ENCODE results near the gene TEX19. TPM values are rescaled to one million over a fixed set of nuclear protein-coding genes. Genes with fewer than 3 reads are reported as not detected.

The TEX19 gene
- total RNA-seq, 1 donor from 2014 or later = not detected

GRCh38 chr17:82400830-82401229 lies 41.8 kb downstream of the TEX19 start:
- peaks cover 15% of the 10 kb centered on the region for H3K4me1 ChIP-seq
- peak overlapping the region; percentile 18 for H3K27ac ChIP-seq
- TF ChIP-seq, protein P1, sequence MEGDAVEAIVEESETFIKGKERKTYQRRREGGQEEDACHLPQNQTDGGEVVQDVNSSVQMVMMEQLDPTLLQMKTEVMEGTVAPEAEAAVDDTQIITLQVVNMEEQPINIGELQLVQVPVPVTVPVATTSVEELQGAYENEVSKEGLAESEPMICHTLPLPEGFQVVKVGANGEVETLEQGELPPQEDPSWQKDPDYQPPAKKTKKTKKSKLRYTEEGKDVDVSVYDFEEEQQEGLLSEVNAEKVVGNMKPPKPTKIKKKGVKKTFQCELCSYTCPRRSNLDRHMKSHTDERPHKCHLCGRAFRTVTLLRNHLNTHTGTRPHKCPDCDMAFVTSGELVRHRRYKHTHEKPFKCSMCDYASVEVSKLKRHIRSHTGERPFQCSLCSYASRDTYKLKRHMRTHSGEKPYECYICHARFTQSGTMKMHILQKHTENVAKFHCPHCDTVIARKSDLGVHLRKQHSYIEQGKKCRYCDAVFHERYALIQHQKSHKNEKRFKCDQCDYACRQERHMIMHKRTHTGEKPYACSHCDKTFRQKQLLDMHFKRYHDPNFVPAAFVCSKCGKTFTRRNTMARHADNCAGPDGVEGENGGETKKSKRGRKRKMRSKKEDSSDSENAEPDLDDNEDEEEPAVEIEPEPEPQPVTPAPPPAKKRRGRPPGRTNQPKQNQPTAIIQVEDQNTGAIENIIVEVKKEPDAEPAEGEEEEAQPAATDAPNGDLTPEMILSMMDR (IDR thresholded peaks at IDR 0.05) = no peak
- peak overlapping the region; percentile 16 for H3K4me3 ChIP-seq
- intact Hi-C loops (cut with DNase I) = no loop called here
- peaks cover 39% of the 10 kb centered on the region for H3K36me3 ChIP-seq
- H3K27me3 ChIP-seq (ENCODE audit: low read depth) = no peaks in the 10 kb centered on the region
- ATAC-seq = peak; percentile 79 to 80
- H3K9me3 ChIP-seq = no peaks in the 10 kb centered on the region
- peak; percentile 83 for DNase-seq

GRCh38 chr17:82402865-82403264 lies 43.8 kb downstream of the TEX19 start:
- peaks cover 15% of the 10 kb centered on the region for H3K4me1 ChIP-seq
- DNase-seq (no peak), ATAC-seq (no peak)
- no peak overlapping the region for H3K4me3 ChIP-seq
- no peaks in the 10 kb centered on the region for H3K27me3 ChIP-seq (ENCODE audit: low read depth)
- H3K27ac ChIP-seq = no peak overlapping the region
- TF ChIP-seq, protein P1 (IDR thresholded peaks at IDR 0.05) = no peak
- intact Hi-C loops (cut with DNase I) = no loop called here
- H3K9me3 ChIP-seq = no peaks in the 10 kb centered on the region
- H3K36me3 ChIP-seq = peaks cover 43% of the 10 kb centered on the region

DNA sequence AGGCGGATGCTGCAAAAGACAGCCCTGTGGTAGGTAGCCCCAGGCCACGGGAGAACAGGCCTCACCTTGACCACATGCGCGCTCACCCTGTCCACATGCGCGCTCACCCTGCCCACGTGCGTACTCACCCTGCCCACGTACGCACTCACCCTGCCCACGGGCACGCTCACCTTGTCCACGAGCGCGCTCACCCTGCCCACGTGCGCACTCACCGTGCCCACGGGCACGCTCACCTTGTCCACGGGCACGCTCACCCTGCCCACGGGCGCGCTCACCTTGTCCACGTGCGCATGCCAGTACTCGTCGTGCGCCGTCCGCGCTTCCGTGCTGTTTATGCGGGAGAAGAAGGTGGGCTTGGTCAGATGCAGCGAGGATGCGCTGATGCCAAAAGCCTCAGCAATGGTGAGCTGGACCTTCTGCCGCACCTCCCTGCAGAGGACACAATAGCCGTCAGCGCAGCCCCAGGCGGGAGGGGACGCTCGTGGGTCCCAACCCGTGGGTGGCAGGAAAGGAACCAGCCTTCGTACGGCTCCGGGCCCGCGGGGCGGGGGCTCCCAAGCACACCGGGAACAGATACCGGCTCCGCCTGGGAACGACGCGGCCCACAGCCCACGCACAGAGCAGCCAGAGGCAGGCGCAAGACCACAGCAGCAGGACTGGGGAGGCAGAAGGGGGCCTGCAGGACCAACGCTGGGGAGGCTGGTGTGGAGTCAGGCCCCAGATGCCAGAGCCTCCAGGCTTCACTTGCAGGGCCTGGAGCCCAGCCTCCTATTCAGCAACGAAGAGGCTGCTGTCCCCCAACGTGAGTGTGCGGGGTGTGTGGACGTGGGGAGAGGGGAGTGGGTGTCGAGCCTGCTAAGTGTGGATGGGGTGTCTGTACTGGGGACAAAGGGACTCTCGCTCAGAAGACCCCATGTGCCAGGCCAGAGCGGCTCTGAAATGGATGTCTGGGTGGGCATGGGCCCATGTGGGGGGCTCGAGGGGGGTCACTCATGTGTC lies 44.9 kb downstream of the TEX19 start:
- ATAC-seq (peak in 1 of 2 donors; percentile 37), DNase-seq (no peak)
- TF ChIP-seq, protein P1 (IDR thresholded peaks at IDR 0.05) = no peak
- Histone ChIP-seq H3K27me3 (ENCODE audit: low read depth) (no peaks in the 10 kb centered on the region), H3K4me3 (no peak overlapping the region), H3K9me3 (no peaks in the 10 kb centered on the region), H3K36me3 (peaks cover 47% of the 10 kb centered on the region), H3K4me1 (peaks cover 15% of the 10 kb centered on the region), H3K27ac (no peak overlapping the region)
- intact Hi-C loops (cut with DNase I) = no loop called here

DNA sequence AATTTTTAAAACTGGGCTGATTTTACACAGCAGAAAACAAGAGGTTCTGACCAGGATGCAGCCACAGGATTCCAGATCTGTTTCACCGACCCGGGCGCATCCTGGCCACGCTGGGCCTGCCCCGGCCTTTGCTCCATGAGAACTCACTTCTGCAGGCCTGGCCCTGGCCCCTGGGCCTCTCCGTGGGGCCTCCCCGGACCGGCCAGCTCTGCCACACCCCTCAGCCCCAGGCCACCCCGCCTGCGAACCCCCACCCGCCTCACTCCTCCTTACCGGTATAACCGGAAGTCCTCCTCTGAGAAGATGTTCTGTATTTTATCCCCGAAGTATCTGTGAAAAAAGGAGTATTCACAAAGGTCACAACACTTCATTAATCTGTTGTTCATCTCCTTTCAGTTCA lies 46.0 kb downstream of the TEX19 start:
- ATAC-seq = no peak

GRCh38 chr17:82406131-82406671 lies 47.2 kb downstream of the TEX19 start:
- peaks cover 49% of the 10 kb centered on the region for H3K36me3 ChIP-seq
- TF ChIP-seq, protein P1 (IDR thresholded peaks at IDR 0.05) = no peak

More for the DNA sequence above, 46.0 kb downstream of the TEX19 start:
- peaks cover 5% of the 10 kb centered on the region for H3K4me1 ChIP-seq
- TF ChIP-seq, protein P1 (IDR thresholded peaks at IDR 0.05) = no peak
- no peak for DNase-seq
- no peak overlapping the region for H3K27ac ChIP-seq
- H3K9me3 ChIP-seq = no peaks in the 10 kb centered on the region
- intact Hi-C loops (cut with DNase I) = no loop called here
- peaks cover 49% of the 10 kb centered on the region for H3K36me3 ChIP-seq
- no peak overlapping the region for H3K4me3 ChIP-seq
- no peaks in the 10 kb centered on the region for H3K27me3 ChIP-seq (ENCODE audit: low read depth)

More at GRCh38 chr17:82406131-82406671, 47.2 kb downstream of the TEX19 start:
- Histone ChIP-seq H3K4me1 (no peaks in the 10 kb centered on the region), H3K27ac (no peak overlapping the region), H3K4me3 (no peak overlapping the region), H3K9me3 (no peaks in the 10 kb centered on the region), H3K27me3 (ENCODE audit: low read depth) (no peaks in the 10 kb centered on the region)
- DNase-seq (no peak), ATAC-seq (no peak)
- intact Hi-C loops (cut with DNase I) = no loop called here

All from lower lobe of right lung (tissue), 2 donors.